Measurements from ENCODE around the gene EMP1. TPM values are rescaled to one million over a fixed set of nuclear protein-coding genes. Genes with fewer than 3 reads are reported as not detected.

The EMP1 gene
- total RNA-seq, 2 donors from 2014 or later, result 459 to 1,135 TPM

DNA sequence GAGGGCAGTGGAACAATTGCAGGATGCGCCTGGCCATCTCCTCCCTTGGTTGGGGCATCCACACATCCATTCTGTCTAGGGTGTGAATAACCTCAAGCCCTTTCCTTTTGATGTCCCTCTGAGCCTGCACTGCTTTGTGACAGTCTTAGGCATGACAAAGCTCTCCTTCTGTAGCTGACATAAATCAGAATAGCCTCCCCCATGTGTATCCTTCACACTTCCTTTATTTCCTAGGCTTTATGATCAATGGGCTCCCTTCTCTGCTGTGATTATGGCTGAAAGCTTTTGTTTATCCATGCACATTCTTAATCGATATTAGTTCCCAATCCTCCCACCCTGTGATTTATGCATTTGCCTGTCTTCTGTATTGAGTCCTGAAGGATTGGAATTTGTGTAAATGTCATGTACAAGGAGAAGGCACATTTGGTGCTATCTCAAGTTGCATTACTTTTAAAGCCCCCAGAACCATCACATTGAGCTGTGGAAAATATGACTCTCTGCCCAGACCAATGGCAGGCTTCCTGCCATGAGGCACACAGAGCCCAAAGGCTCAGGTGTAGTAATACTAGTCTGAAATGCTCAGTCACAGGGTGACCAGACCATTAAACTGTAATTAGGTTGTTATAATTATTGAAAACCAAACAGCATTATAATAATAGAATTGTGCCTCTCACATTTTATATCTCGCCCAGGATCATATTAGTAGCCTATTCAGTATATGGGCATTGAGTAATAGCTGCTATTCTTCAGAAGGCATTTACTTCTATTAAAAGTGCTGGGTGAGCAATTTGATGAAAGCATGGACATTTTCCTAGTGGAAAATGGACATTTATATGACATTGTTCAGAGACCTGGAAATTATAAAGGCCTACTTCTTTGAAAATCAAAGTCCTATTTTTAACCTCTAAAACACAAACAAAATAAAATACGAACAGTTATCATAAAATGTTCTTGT, 14.0 kb downstream of the EMP1 start:
- ATAC-seq (no peak), DNase-seq (no peak)
- intact Hi-C loops (cut with DNase I, micrococcal nuclease), result loop anchor here (5.0 to 10.0 kb wide), 3 partner anchors 108 to 293 kb away; partner anchors contain the start of gene GSG1 (in 1 of the 2)

DNA sequence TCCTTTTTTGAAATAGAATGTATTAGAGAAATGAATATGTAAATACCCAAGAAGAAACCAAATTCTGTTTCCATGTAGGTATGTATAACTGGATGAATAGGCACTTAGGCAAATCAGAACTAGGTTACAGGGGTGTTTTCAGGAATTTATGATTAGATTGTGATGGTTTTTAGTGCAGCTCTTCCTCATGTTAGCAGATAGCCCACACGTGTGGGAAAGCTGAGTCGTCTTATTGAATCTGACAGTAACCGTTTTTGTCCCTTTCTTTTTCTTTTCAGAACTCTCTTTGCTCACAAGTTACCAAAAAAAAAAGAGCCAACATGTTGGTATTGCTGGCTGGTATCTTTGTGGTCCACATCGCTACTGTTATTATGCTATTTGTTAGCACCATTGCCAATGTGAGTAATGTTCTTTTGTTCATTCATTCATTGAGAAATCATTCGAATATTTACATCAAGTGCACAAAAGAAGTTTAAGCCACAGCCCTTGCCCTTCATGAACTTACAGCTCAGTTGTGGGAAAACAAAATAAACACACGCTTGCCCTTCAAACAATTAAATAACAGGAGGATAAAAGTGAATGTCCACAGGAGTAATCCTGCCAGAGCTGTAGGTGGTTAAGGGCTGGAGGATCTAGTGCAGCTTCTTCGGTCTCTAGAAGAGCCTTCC, 14.8 kb downstream of the EMP1 start:
- no peak for ATAC-seq
- intact Hi-C loops (cut with DNase I, micrococcal nuclease), result loop anchor here (5.0 to 10.0 kb wide), 3 partner anchors 109 to 294 kb away; partner anchors contain the start of gene GSG1 (in 1 of the 2)
- no peak for DNase-seq

DNA sequence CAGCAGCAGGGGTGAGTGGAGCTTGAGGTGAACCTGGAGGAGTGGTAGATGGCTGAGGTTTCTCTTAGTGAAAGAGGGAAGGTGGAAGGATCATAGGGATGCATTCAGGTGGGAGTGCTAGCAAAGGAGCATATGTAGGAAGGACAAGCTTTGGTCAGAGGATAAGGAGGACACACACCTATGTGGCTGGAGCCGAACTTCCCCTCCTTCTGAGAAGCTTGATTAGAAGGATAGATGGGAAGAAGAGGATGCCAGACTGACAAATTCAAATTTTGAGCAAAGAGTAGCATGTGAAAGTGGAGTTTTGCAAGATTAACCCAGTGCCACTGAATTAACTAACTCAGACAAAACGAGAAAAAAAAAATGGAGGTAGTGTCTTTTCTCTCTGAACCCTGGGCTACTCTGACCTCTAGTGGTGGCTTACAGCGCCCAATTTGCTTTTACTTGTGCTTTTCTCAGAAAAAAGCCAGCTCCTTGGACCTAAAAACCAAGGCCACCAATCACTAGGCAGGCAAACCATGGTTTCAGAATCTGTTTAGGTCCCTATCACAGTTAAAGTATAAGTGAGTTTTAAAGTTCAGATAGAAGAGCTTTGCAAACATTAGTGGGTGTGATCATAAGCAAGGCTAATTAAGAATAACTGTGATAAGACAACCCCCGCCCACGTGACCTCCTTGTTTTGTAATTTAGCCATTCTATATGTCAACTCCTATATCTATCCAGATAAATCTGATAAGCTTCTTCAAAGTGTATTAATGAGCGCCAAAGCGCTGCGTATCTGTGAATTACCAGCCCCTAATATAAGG, 15.5 kb downstream of the EMP1 start:
- peak in 1 of 2 donors; percentile 70 for DNase-seq
- peak; percentile 26 for ATAC-seq
- intact Hi-C loops (cut with DNase I, micrococcal nuclease), result loop anchor here (5.0 to 10.0 kb wide), 3 partner anchors 110 to 295 kb away; partner anchors contain the start of gene GSG1 (in 1 of the 2)

DNA sequence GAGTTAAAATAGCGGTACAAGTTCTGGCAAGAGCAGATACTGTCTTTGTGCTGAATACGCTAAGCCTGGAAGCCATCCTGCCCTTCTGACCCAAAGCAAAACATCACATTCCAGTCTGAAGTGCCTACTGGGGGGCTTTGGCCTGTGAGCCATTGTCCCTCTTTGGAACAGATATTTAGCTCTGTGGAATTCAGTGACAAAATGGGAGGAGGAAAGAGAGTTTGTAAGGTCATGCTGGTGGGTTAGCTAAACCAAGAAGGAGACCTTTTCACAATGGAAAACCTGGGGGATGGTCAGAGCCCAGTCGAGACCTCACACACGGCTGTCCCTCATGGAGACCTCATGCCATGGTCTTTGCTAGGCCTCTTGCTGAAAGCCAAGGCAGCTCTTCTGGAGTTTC, 18.5 kb downstream of the EMP1 start:
- ATAC-seq (no peak), DNase-seq (no peak)
- intact Hi-C loops (cut with DNase I, micrococcal nuclease), result loop anchor here (5.0 to 10.0 kb wide), 2 partner anchors 120 to 123 kb away; no protein-coding TSS in a partner anchor

DNA sequence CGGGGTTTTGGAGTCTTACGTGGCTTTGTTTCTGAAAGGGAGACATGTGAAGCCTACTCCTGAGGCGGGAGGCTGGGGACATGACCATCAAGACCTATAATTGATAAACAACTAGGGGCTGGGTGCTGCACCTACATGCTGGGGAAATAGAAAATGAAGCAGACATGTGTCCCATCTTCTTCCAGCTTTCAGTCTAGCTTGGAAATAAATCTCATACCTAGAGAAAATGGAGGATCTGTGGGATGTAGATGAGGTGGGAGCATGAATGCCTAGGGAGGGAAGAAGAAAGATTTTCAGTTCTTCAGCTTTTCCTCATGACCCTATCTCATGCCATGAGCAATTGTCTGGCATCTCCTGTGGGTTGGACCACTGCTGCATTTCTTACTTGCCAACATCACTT, 22.1 kb downstream of the EMP1 start:
- intact Hi-C loops (cut with DNase I, micrococcal nuclease), result loop anchor here (5.0 to 10.0 kb wide), 2 partner anchors 124 to 126 kb away; no protein-coding TSS in a partner anchor
- DNase-seq (no peak), ATAC-seq (no peak)

DNA sequence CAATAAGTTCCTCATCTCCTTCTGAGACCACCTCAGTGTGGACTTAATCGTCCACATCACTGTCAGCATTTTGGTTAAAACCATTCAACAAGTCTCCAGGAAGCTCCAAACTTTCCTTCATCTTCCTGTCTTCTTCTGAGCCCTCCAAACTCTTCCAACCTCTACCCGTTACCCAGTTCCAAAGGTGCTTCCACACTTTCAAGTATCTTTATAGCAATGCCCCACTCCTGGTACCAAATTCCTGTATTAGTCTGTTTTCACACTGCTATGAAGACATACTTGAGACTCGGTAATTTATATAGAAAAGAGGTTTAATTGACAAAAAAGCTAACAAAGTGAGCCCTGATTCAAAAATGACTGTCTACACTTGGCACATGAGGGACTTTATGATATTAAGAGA, 22.8 kb downstream of the EMP1 start:
- ATAC-seq (no peak), DNase-seq (no peak)
- intact Hi-C loops (cut with DNase I, micrococcal nuclease), result loop anchor here (5.0 to 10.0 kb wide), 2 partner anchors 125 to 127 kb away; no protein-coding TSS in a partner anchor

DNA sequence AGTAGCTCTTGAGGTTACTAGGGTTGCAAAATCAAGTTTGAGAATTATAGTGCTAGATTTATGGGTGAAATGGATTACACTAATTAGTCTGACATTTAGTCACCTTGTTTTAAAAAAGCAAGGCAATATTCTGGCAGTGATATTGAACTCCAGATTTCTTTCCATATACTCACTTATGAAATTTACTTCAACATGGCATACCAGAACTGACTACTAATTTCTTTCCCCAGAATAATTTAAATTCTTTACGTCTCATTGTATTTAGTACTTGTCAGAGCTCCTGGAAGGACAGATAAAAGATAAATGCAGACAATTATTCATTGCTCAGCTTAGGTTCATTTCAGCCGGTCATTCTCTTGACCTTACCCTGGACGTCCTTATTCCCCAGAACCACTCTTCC, 24.3 kb downstream of the EMP1 start:
- ATAC-seq (no peak), DNase-seq (no peak)
- intact Hi-C loops (cut with DNase I, micrococcal nuclease), result no loop called here

DNA sequence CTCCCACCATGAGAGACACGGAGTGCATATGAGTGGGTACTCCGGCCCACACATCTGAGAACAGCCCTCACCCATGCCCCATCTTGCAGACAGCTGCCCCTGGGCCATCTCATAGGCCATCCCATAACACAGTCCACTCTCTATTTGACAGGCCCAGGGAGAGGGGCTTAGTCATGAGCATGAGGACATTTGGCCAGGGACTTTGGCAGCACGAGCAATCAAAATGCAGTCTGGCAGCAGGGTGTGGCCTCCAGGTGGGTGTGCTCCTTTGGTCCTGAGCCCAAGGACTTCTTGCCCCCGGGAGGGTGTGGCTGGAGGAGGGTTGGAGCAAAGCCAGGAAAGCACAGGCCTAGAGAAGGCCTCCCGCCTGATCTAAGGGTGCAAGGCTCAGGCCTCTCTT, 25.6 kb downstream of the EMP1 start:
- ATAC-seq, result peak; percentile 97
- peak; percentile 86 to 92 for DNase-seq
- intact Hi-C loops (cut with DNase I, micrococcal nuclease), result no loop called here

DNA sequence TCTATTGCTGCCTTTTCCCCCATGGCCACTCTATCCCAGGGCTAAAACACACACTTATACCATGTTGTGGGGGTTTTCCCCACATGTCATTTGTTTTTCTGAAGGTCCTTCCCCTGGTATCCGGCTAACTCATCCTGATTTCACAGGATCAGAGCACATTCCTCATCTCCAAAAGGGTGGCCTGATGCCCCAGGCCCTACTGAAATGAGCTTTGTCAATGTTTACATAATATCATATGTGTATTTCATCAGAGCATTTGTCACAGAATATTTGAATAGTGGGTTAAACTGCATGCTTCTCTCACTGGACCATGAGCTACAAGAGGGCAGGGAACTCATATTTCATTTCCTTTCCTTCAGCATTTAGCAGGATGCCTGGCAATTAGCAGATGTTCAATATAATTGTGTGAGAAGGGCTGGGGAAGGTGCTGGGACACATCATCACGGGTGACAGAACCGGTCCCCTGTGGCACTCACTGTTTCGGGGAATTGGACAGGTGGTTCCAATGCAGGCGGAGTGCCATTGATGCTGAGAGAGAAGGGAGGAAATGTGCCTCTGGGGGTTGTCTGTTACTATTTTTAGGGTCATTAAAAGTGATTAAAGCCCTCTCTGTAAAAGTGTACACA, 26.8 kb downstream of the EMP1 start:
- no peak for DNase-seq
- no peak for ATAC-seq
- intact Hi-C loops (cut with DNase I, micrococcal nuclease), result no loop called here

DNA sequence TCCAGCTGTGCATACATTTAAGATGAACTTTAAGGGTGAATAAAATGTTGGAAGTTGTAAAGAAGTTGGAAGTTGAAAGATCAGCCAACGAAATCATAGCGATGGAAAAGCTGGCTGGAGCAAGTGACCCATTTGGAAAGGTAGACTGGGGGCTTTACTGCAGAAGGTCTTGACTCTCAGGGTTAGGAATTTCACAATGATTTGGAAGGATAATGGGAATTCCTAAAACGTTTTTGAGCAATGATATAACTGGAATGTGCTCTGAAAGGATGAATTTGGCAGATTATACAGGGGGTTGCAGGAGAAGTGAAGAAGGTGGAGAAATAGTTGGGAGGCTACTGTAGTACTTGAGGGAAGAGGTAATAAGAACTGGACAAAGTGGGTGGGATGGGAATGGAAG, 27.4 kb downstream of the EMP1 start:
- ATAC-seq (no peak), DNase-seq (no peak)
- intact Hi-C loops (cut with DNase I, micrococcal nuclease), result no loop called here

DNA sequence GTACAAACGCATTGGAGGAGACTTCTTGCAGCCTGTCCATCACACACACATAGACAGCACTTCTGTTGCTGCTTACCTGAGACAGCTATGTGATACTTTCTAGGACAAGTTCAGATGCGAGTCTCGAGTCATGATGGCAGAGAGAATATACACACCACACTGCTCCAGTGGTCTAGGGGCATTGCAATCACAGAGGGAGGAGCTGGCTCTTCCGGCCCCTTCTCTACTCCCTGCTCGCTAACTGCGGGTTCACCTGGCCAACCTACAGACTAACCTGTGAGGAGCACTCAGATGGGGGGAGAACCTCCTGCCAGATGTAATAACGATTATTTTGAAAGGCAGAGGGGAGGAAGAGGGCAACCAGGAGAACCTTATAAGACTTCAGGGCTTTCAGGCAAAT, 30.7 kb downstream of the EMP1 start:
- intact Hi-C loops (cut with DNase I, micrococcal nuclease), result no loop called here
- ATAC-seq (no peak), DNase-seq (no peak)

DNA sequence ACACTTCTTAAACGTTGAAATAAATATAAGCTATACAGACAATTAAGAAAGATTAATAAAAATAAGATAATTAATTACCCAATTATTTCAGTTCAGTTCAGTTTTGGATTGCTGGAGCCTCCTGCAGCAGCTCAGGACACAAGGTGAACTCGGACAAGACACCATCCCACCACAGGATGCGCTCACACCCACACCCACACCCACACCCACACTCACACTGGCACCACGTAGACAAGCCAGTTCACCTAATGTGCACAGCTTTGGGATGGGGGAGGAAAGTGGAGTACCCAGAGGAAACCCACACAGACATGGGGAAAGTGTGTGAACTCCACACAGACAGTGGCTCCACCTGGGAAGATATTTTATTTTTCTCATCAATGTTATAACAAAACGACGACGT, 32.1 kb downstream of the EMP1 start:
- intact Hi-C loops (cut with DNase I, micrococcal nuclease), result no loop called here
- no peak for DNase-seq
- ATAC-seq, result no peak

DNA sequence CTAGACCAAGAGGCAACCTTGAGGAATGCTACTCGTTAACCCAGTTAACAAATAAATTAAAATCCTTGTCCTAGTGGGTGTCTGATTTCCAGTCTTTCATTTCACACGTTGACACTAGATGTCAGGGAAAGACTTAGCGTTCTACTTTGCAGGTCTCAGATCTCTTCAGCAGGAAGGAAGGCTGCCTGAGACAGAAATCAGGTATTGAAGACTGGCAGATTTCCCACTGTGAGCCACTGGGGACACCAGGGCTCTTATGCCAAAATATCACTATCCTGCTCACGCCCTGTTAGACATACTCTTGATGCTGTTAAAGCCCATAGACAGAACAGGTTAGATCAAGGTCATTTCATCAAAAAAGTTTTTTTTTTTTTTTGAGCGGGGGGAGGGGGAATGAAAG, 33.0 kb downstream of the EMP1 start:
- ATAC-seq (no peak), DNase-seq (no peak)
- intact Hi-C loops (cut with DNase I, micrococcal nuclease), result no loop called here

DNA sequence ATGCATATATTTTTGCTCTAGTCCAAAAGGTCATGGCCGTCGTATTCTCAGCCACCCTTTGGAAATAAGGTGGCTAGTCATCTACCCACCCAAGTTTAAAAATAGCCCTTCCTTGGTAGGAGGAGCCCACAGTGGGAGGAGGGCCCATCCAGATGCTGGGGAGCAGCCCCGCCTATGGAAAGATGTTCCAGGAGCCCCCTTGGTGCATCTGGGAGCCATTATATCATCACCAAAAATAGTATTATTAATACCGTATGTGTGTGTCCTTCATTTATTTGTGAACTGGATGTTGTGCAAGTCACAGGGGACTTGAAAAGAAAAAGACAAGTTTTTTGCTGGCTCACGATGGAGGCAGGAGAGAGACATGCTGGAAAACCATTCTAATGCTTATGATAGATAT, 34.0 kb downstream of the EMP1 start:
- DNase-seq (no peak), ATAC-seq (no peak)
- intact Hi-C loops (cut with DNase I, micrococcal nuclease), result no loop called here

DNA sequence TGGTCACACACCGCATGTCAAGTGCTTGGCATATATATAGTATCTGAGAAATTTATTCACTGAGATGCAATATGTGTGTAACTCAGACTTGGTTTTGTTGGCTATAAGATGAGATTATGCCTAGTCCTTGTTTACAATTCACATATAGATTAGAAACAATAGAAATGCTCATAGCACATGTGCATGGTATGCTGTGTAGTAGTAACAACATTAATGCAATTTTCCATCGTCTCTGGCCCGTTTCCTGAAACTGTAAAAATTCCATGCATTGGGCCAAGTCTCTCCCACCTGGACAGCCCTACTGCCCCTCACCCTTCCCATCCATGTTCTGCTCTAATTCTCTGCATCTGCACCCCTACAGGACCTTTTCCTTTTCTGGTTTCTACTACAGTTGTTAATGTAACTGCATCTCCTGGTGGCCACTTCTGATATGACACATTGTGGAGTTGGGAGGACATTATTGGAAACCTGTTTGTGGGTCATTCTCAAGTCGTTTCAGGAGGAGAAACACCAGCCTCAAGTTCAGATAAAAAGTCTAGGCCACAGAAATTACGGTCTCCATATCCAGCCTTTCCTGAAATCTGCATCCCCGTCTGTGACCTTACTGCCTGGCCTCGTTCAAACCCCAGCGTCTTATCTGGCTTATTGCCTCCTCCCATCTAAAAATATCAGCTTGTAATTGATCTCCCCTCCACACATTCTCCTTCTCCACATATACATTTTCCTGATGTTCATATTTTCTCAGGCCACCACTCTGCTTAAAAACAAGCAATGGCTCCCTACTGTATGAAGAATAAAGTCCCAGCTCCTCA, 37.5 kb downstream of the EMP1 start:
- intact Hi-C loops (cut with DNase I, micrococcal nuclease), result no loop called here
- peak; percentile 78 for ATAC-seq
- DNase-seq, result peak in 1 of 2 donors; percentile 60

DNA sequence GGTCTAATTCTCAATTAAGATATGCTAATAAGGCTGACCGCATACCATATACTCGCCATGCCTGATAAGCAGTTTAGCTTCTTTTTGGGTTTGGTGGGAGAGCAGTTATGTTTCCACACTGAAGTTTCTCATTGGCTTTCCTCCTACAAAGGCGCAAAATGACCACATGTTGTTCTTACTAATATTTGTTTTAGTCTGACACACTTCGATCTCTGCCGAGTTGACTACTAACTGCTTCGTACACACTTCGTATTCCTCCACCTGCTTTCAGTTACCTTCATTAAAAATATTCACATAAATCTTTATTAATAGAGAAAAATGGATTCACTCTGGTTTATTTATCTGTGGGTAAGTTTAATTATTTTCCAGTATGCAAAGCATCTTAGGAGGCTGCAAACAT, 41.7 kb downstream of the EMP1 start:
- intact Hi-C loops (cut with DNase I, micrococcal nuclease), result no loop called here
- ATAC-seq (no peak), DNase-seq (no peak)

DNA sequence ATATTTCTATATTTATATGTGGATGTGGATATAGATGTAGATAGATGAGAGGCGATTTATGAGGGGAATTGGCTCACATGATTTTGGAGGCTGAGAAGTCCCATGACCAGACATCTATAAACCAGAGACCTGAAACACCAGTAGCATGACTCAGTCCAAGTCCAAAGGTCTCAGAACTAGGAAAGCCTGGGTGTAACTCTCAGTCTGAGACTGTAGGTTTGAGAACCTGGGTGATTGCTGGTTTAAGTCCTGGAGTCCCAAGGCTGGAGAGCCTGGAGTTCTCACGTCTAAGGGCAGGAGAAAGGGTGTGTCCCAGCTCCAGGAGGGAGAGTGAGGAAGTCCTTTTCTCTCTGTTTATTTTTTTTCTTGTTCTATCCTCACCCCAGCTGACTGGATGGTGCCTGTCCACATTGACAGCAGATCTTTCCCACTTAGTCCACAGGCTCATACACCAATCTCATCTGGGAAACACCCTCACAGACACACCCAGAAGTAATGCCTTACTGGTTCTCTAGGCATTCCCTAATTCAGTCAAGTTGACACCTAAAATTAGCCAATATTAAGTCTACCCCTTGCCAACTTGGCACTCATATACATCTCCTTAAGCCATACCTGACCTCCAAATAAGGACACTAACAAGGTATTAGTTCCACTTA, 45.4 kb downstream of the EMP1 start:
- DNase-seq (peak; percentile 22 to 72), ATAC-seq (peak; percentile 96)

More for the DNA sequence above, 45.4 kb downstream of the EMP1 start:
- intact Hi-C loops (cut with DNase I, micrococcal nuclease), result no loop called here
